Muscle of leg (tissue), 11 donors: ENCODE measurements around the gene SEC22C. TPM values are rescaled to one million over a fixed set of nuclear protein-coding genes. Genes with fewer than 3 reads are reported as not detected.

Experiments used
- DNase-seq: peaks from one replicate; pipeline ENCODE4 v3.0.0; 2013
- H3K27ac ChIP-seq: one replicate; pipeline ENCODE4 v1.5.1; 2013; ENCODE audit warnings: mild to moderate bottlenecking, low read length, control low read depth
- H3K27me3 ChIP-seq: one replicate; pipeline ENCODE4 v1.6.1; 2013; ENCODE audit warnings: low read length; ENCODE audit not compliant: control insufficient read depth, insufficient read depth
- H3K36me3 ChIP-seq: one replicate; pipeline ENCODE4 v1.6.1; 2013; ENCODE audit warnings: low read length; ENCODE audit not compliant: control insufficient read depth, insufficient read depth
- H3K4me1 ChIP-seq: one replicate; pipeline ENCODE4 v1.6.1; 2013; ENCODE audit warnings: low read length; ENCODE audit not compliant: control insufficient read depth, insufficient read depth
- H3K4me3 ChIP-seq: one replicate; pipeline ENCODE4 v1.5.1; 2013; ENCODE audit warnings: low read length, control low read depth
- H3K9me3 ChIP-seq: replicated peaks from 2 replicates; pipeline ENCODE4 v1.6.1; 2013; ENCODE audit warnings: low read depth, low read length; ENCODE audit not compliant: control insufficient read depth
- WGBS: methylation state at CpG from one replicate; pipeline ENCODE4 v1.1.5; 2013; ENCODE audit warnings: missing lambda C conversion rate; ENCODE audit not compliant: insufficient coverage; 5-methylcytosine and 5-hydroxymethylcytosine counted together
- polyA plus RNA-seq, 8 donors: library from polyadenylated mRNA; unstranded; fragments of 120-200 nt; gene quantifications; one replicate each; pipeline versions ENCODE4 v1.2.1 to v1.2.3, GENCODE V29; 2013; ENCODE audit warnings: inconsistent platforms in 1 of 8, low replicate concordance in 1 of 8; ENCODE audit not compliant: insufficient read length in 8 of 8, insufficient read depth in 1 of 8
- total RNA-seq: library from RNA; stranded (reverse); fragments of 120-200 nt; gene quantifications from one replicate; pipeline ENCODE4 v1.2.4, GENCODE V29; 2013

SEC22C gene
- total and polyA plus RNA-seq, 9 donors, result 19.4 to 30.0 (median 22.6) TPM

- Histone ChIP-seq H3K4me3 (no peak overlapping the region), H3K9me3 (no peaks in the 10 kb centered on the region), H3K27me3 (no peaks in the 10 kb centered on the region), H3K4me1 (no peaks in the 10 kb centered on the region), H3K27ac (no peak overlapping the region), H3K36me3 (no peaks in the 10 kb centered on the region)
- no peak for DNase-seq
- WGBS, result 65% methylated on average over 12 of the region's 15 CpGs
These were observed 55.0 kb downstream of the SEC22C start for GRCh38 chr3:42526616-42527367.

GRCh38 chr3:42525736-42526345, 55.9 kb downstream of the SEC22C start:
- no peaks in the 10 kb centered on the region for H3K27me3 ChIP-seq
- no peak overlapping the region for H3K4me3 ChIP-seq
- WGBS, result 58% methylated on average over 2 of the region's 13 CpGs
- H3K36me3 ChIP-seq, result no peaks in the 10 kb centered on the region
- no peak for DNase-seq
- no peak overlapping the region for H3K27ac ChIP-seq
- H3K9me3 ChIP-seq, result no peaks in the 10 kb centered on the region
- H3K4me1 ChIP-seq, result no peaks in the 10 kb centered on the region

- H3K27ac ChIP-seq, result no peak overlapping the region
- 52% methylated on average over 2 of the region's 4 CpGs for WGBS
These were observed 56.6 kb downstream of the SEC22C start for GRCh38 chr3:42525212-42525611.

DNA sequence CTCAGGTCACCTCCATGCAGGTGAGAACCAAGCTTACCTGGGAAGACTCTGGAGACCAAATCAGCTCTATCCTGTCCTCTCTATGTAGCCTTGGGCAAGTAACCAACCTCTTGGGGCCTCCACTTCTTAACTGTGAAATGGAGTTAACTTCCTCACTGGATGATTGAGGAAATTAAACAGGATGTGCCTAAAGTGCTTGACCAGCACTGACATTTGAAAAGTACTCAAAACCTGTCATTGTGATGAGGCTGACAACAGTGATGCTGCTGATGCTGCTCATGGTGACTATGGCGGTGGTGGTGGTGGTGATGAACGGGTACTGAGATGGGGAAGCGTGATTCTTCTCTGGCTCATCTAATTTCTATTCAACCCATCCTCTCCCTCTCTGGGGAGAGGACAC, 57.0 kb downstream of the SEC22C start:
- H3K9me3 ChIP-seq, result no peaks in the 10 kb centered on the region
- no peak overlapping the region for H3K4me3 ChIP-seq
- no peaks in the 10 kb centered on the region for H3K36me3 ChIP-seq
- no peak for DNase-seq
- H3K27me3 ChIP-seq, result no peaks in the 10 kb centered on the region
- H3K4me1 ChIP-seq, result no peaks in the 10 kb centered on the region
- no peak overlapping the region for H3K27ac ChIP-seq
- WGBS, result no CpG with 5 or more reads among the region's 3 CpGs

More at GRCh38 chr3:42525212-42525611, 56.6 kb downstream of the SEC22C start:
- Histone ChIP-seq H3K27me3 (no peaks in the 10 kb centered on the region), H3K4me1 (no peaks in the 10 kb centered on the region), H3K9me3 (no peaks in the 10 kb centered on the region), H3K4me3 (no peak overlapping the region), H3K36me3 (no peaks in the 10 kb centered on the region)
- DNase-seq, result no peak

DNA sequence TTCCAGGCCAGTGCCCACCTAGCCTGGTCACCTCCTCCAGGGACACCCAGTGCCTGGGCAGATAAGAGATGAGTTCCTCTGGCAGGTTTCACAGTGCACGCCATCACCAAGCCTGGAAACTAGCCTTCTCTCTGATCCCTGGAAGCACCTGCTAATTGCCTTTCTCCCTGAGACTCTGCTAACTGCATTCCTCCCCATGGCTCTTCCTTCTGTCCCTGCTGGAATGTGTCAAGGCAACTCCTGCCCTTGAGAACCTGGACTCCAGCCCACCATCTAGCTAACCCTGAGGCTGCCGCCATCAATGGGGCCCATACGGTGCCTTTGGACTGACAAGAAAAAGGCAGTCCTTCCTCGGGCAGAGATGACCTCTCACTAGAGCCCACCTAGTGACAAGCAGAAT, 60.9 kb downstream of the SEC22C start:
- no peaks in the 10 kb centered on the region for H3K4me1 ChIP-seq
- H3K36me3 ChIP-seq, result no peaks in the 10 kb centered on the region
- no peak overlapping the region for H3K4me3 ChIP-seq
- no peak overlapping the region for H3K27ac ChIP-seq
- no peak for DNase-seq
- WGBS, result 85% methylated on average over 2 of the region's 4 CpGs
- no peaks in the 10 kb centered on the region for H3K27me3 ChIP-seq
- H3K9me3 ChIP-seq, result no peaks in the 10 kb centered on the region

- no peaks in the 10 kb centered on the region for H3K4me1 ChIP-seq
- DNase-seq, result no peak
- WGBS, result 23% methylated on average over 3 of the region's 4 CpGs
- no peaks in the 10 kb centered on the region for H3K27me3 ChIP-seq
- no peaks in the 10 kb centered on the region for H3K36me3 ChIP-seq
- no peaks in the 10 kb centered on the region for H3K9me3 ChIP-seq
- no peak overlapping the region for H3K4me3 ChIP-seq
- no peak overlapping the region for H3K27ac ChIP-seq
These were observed 61.4 kb downstream of the SEC22C start for GRCh38 chr3:42520336-42520735.

DNA sequence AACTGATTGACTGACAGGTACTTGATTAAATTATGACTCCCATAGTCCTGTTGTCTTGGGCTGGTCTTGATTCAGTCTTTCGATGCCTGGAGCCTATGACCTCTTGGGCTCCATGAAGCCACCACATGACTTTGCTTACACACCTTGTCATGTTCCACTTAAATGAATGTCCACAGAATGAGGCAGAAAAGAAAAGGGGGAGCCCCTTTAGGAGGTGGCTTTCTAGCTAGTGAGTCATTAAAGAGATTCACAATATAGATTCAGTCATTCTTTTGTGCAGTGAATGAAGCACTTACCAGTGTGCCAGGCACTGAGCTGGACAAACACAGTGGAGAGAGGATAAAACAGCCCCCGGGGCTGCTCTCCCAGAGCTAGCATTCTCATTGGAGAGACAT, 62.2 kb downstream of the SEC22C start:
- Histone ChIP-seq H3K9me3 (no peaks in the 10 kb centered on the region), H3K36me3 (no peaks in the 10 kb centered on the region), H3K27ac (no peak overlapping the region), H3K27me3 (no peaks in the 10 kb centered on the region), H3K4me3 (no peak overlapping the region), H3K4me1 (no peaks in the 10 kb centered on the region)
- no peak for DNase-seq
- WGBS, result 80% methylated on average over 1 of the region's 2 CpGs

GRCh38 chr3:42518800-42519567, 62.8 kb downstream of the SEC22C start:
- H3K27me3 ChIP-seq, result no peaks in the 10 kb centered on the region
- H3K36me3 ChIP-seq, result no peaks in the 10 kb centered on the region
- no peak overlapping the region for H3K4me3 ChIP-seq
- WGBS, result 80% methylated on average over 2 of the region's 6 CpGs
- DNase-seq, result no peak
- no peak overlapping the region for H3K27ac ChIP-seq
- H3K9me3 ChIP-seq, result no peaks in the 10 kb centered on the region
- no peaks in the 10 kb centered on the region for H3K4me1 ChIP-seq

DNA sequence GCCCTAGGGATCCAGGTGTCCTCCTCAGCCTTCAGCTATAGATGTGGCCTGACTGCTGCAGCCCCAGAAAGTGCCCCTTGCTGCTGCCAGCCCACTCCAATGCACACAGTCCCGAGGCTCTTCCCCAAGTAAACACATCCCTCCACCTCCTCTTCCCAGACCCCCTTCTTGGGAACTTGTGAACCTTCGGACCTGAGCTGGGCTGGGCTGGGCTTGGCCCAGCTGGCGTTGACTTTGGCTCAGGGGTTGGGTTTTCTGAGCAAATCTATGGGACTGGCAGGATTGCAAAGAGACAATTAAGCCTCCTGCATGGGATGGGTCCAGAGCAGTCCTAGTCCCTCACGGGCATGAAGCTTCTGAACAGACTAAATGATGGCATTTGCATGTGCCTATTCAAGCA, 64.7 kb downstream of the SEC22C start:
- no peak overlapping the region for H3K4me3 ChIP-seq
- DNase-seq, result no peak
- H3K4me1 ChIP-seq, result no peaks in the 10 kb centered on the region
- WGBS, result 67% methylated on average over 2 of the region's 4 CpGs
- H3K27ac ChIP-seq, result no peak overlapping the region
- no peaks in the 10 kb centered on the region for H3K27me3 ChIP-seq
- no peaks in the 10 kb centered on the region for H3K9me3 ChIP-seq
- no peaks in the 10 kb centered on the region for H3K36me3 ChIP-seq

DNA sequence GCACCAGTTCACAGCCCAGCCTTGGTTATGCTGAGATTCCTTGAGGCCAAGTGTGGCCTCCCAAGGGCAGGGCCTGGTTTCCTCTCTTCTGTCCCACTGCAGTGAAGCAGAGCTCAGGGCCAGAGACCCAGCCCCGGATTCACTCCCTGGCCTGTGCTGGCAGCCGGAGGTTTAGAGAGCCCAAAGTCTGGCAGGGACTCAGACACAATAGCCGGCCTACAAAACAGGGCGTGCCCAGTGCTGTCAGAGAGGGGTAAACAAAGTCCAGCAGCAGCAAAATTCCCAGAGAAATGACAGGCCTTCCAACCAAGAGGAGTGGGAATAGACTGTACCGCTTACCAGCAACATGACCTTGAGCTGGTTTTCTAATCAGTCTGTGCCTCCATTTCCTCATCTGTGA, 65.3 kb downstream of the SEC22C start:
- no peak for DNase-seq
- no peaks in the 10 kb centered on the region for H3K36me3 ChIP-seq
- H3K4me1 ChIP-seq, result no peaks in the 10 kb centered on the region
- H3K9me3 ChIP-seq, result no peaks in the 10 kb centered on the region
- no peaks in the 10 kb centered on the region for H3K27me3 ChIP-seq
- H3K4me3 ChIP-seq, result no peak overlapping the region
- WGBS, result 90% methylated on average over 4 of the region's 5 CpGs
- no peak overlapping the region for H3K27ac ChIP-seq
